GM23338 (cell line): Measurements from ENCODE around the gene KCNN3. TPM values are rescaled to one million over a fixed set of nuclear protein-coding genes. Genes with fewer than 3 reads are reported as not detected.

ENCODE experiments used
- ATAC-seq: fragments of 200-7000 bp; cut with Tn5 transposase; 3 replicates; pipeline ENCODE4 v1.9.1; 2020
- DNase-seq: peaks from one replicate; pipeline ENCODE4 v3.0.0-alpha.2; 2015; ENCODE audit warnings: low spot score
- H2AFZ ChIP-seq: fragments of 200-600 bp; sonication (generic); 2 replicates; pipeline ENCODE4 v1.8.0; 2016; ENCODE audit warnings: antibody characterized with exemption, mild to moderate bottlenecking, moderate library complexity
- H3F3A ChIP-seq: fragments of 200-600 bp; sonication (generic); replicated peaks from 2 replicates; pipeline ENCODE4 v1.8.0; 2017; ENCODE audit warnings: antibody characterized with exemption, mixed run types, low read depth
- H3K27ac ChIP-seq: fragments of 200-600 bp; sonication (generic); 2 replicates; pipeline ENCODE4 v1.6.1; 2016; ENCODE audit warnings: low read depth
- H3K27me3 ChIP-seq: fragments of 200-600 bp; sonication (generic); 2 replicates; pipeline ENCODE4 v1.8.0; 2016; ENCODE audit warnings: mild to moderate bottlenecking, mixed run types, moderate library complexity; ENCODE audit not compliant: insufficient read depth
- H3K36me3 ChIP-seq: fragments of 200-600 bp; sonication (generic); 2 replicates; pipeline ENCODE4 v1.8.0; 2016; ENCODE audit warnings: mild to moderate bottlenecking; ENCODE audit not compliant: insufficient read depth
- H3K4me1 ChIP-seq: fragments of 200-600 bp; sonication (generic); 2 replicates; pipeline ENCODE4 v1.8.0; 2016; ENCODE audit warnings: mild to moderate bottlenecking, moderate library complexity; ENCODE audit not compliant: insufficient read depth
- H3K4me2 ChIP-seq: fragments of 200-600 bp; sonication (generic); 2 replicates; pipeline ENCODE4 v1.7.1; 2017; ENCODE audit warnings: mixed run types
- H3K4me3 ChIP-seq: fragments of 200-600 bp; sonication (generic); 2 replicates; pipeline ENCODE4 v1.6.1; 2016; ENCODE audit warnings: mixed run types
- H3K79me2 ChIP-seq: fragments of 200-600 bp; sonication (generic); replicated peaks from 2 replicates; pipeline ENCODE4 v1.8.0; 2017; ENCODE audit warnings: mild to moderate bottlenecking; ENCODE audit not compliant: insufficient read depth
- H3K9me2 ChIP-seq: fragments of 200-600 bp; sonication (generic); 2 replicates; pipeline ENCODE4 v1.8.0; 2017; ENCODE audit not compliant: insufficient read depth
- H4K20me1 ChIP-seq: fragments of 200-600 bp; sonication (generic); replicated peaks from 2 replicates; pipeline ENCODE4 v1.8.0; 2017; ENCODE audit warnings: mild to moderate bottlenecking; ENCODE audit not compliant: insufficient read depth
- H3K27ac Mint-ChIP-seq: 2 replicates; pipeline ENCODE4 v1.8.0; 2020; ENCODE audit warnings: inconsistent platforms, mild to moderate bottlenecking, moderate library complexity, mixed read lengths
- H3K27me3 Mint-ChIP-seq: 3 replicates; pipeline ENCODE4 v1.8.0; 2022; ENCODE audit warnings: low read depth, mild to moderate bottlenecking, moderate library complexity, mixed read lengths, inconsistent platforms; ENCODE audit not compliant: insufficient read depth, poor library complexity
- H3K36me3 Mint-ChIP-seq: 3 replicates; pipeline ENCODE4 v1.8.0; 2021; ENCODE audit warnings: low read depth, mild to moderate bottlenecking, inconsistent platforms, moderate library complexity, mixed read lengths
- H3K4me1 Mint-ChIP-seq: 3 replicates; pipeline ENCODE4 v1.8.0; 2020; ENCODE audit warnings: mild to moderate bottlenecking, inconsistent platforms, mixed read lengths
- H3K4me3 Mint-ChIP-seq: 3 replicates; pipeline ENCODE4 v1.8.0; 2021; ENCODE audit warnings: moderate library complexity, mild to moderate bottlenecking, inconsistent platforms, mixed read lengths
- H3K9me3 Mint-ChIP-seq: 3 replicates; pipeline ENCODE4 v1.8.0; 2020; ENCODE audit warnings: moderate library complexity, mild to moderate bottlenecking, inconsistent platforms, mixed read lengths
- CREB1 ChIP-seq: fragments of 250-450 bp; sonication (Bioruptor Pico); IDR thresholded peaks from 2 replicates; pipeline ENCODE4 v1.5.0; 2020; ENCODE audit warnings: low read depth, mild to moderate bottlenecking, moderate library complexity
- EZH2 ChIP-seq: fragments of 200-600 bp; sonication (generic); IDR thresholded peaks from one replicate; pipeline ENCODE4 v1.8.0; 2017; ENCODE audit warnings: antibody characterized with exemption, mild to moderate bottlenecking, low read depth; ENCODE audit not compliant: unreplicated experiment
- EZH2phosphoT487 ChIP-seq: fragments of 200-600 bp; sonication (generic); IDR thresholded peaks from one replicate; pipeline ENCODE4 v1.8.1; 2018; ENCODE audit warnings: antibody characterized with exemption; ENCODE audit not compliant: unreplicated experiment
- JUNB ChIP-seq: IDR thresholded peaks from one replicate; pipeline ENCODE4 v1.6.1; 2016; ENCODE audit warnings: antibody characterized with exemption; ENCODE audit not compliant: unreplicated experiment
- NANOG ChIP-seq: IDR thresholded peaks from 2 replicates; pipeline ENCODE4 v1.6.1; 2016; ENCODE audit warnings: antibody characterized with exemption, borderline replicate concordance
- POLR2AphosphoS5 ChIP-seq: IDR thresholded peaks from 2 replicates; pipeline ENCODE4 v1.6.1; 2016; ENCODE audit warnings: antibody characterized with exemption, low read depth
- ZNF114 ChIP-seq: fragments of 250-450 bp; sonication (Bioruptor Pico); IDR thresholded peaks from 2 replicates; pipeline ENCODE4 v1.5.0; 2020; ENCODE audit warnings: mild to moderate bottlenecking, moderate library complexity
- ZNF331 ChIP-seq: fragments of 250-450 bp; sonication (Bioruptor Pico); IDR thresholded peaks from 2 replicates; pipeline ENCODE4 v1.5.0; 2020; ENCODE audit warnings: low read depth, mild to moderate bottlenecking, moderate library complexity
- polyA plus RNA-seq: library from polyadenylated mRNA; unstranded; fragments of >200 nt; fragmentation: Nextera tagmentation; extraction: Ambion mirVana; gene quantifications from 2 replicates; pipeline ENCODE4 v1.2.1, GENCODE V29; 2016
- total RNA-seq: library from RNA; depleted of rRNA; stranded (reverse); fragments of >200 nt; shearing (Covaris generic); gene quantifications from 2 replicates; pipeline ENCODE4 v1.2.3, GENCODE V29; 2014
- TF ChIP-seq, protein P1 (sequence below), 2 experiments: fragments of 200-600 bp in 1 of 2; sonication (generic) in 1 of 2; conservative IDR thresholded peaks; 2 replicates each; pipeline versions ENCODE4 v1.5.1 to v1.6.1; 2016 to 2017; ENCODE audit warnings: antibody characterized with exemption in 2 of 2, low read depth in 2 of 2, mild to moderate bottlenecking in 2 of 2, moderate library complexity in 1 of 2
- TF ChIP-seq, protein P2 (sequence below): fragments of 250-450 bp; sonication (Bioruptor Pico); IDR thresholded peaks from 2 replicates; pipeline ENCODE4 v1.5.0; 2020; ENCODE audit warnings: mild to moderate bottlenecking, moderate library complexity

The KCNN3 gene
- total and polyA plus RNA-seq, 2 experiments from 2014 or later = 1.9 to 3.0 TPM

DNA sequence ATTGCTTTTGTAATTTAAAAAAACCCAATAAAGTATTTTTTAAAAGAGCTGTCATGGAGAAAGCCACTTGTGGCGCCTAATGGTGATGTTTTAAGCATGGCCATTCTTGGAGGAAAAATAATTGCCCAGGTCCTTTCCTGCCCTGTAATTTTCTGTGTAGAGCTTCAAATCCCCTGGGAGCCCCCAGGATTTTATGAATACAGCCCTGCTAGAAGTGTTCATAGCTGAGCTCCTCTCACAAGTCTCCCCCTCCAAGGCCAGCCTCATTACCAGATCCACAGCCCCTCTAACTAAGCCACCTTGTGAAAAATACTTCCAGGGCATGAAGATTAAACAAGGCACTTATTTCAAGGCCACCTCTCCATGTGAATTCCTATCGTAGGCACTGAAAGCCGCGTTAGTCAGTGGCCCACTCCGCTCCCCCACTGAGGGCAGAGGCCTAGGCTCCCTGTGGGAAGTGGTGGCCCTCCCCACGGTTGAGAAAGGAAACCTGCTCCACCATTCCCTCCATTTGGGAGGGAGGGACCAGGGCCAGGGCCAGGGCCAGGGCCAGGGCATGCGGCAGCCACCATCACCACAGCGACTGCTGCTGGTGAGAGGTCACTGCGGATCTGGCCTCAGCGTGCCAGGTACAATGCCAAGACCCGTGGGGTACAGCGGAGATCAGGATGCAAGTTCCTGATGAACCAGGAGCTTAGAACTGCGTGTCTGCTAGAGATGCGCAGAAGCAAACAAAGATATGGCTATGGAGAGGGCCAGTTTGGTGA lies 83.1 kb downstream of the KCNN3 start:
- peaks cover 15% of the 10 kb centered on the region for H3K27me3 Mint-ChIP-seq
- Histone ChIP-seq H3F3A (no peaks in the 10 kb centered on the region), H3K36me3 (no peaks in the 10 kb centered on the region), H3K27ac (no peak overlapping the region), H3K4me2 (no peak overlapping the region), H3K79me2 (no peaks in the 10 kb centered on the region), H3K4me1 (peaks cover 6% of the 10 kb centered on the region; the same call in 1 of the 2 replicates), H3K9me2 (no peaks in the 10 kb centered on the region), H2AFZ (no peak overlapping the region), H3K27me3 (no peaks in the 10 kb centered on the region), H3K4me3 (no peak overlapping the region), H4K20me1 (no peaks in the 10 kb centered on the region)
- H3K27ac Mint-ChIP-seq = no peak overlapping the region
- H3K9me3 Mint-ChIP-seq = no peaks in the 10 kb centered on the region
- H3K4me1 Mint-ChIP-seq = peaks cover 19% of the 10 kb centered on the region
- DNase-seq (no peak), ATAC-seq (no peak)
- no peaks in the 10 kb centered on the region for H3K36me3 Mint-ChIP-seq
- no peak overlapping the region for H3K4me3 Mint-ChIP-seq
- no peak for TF ChIP-seq JUNB
- TF ChIP-seq, protein P1, sequence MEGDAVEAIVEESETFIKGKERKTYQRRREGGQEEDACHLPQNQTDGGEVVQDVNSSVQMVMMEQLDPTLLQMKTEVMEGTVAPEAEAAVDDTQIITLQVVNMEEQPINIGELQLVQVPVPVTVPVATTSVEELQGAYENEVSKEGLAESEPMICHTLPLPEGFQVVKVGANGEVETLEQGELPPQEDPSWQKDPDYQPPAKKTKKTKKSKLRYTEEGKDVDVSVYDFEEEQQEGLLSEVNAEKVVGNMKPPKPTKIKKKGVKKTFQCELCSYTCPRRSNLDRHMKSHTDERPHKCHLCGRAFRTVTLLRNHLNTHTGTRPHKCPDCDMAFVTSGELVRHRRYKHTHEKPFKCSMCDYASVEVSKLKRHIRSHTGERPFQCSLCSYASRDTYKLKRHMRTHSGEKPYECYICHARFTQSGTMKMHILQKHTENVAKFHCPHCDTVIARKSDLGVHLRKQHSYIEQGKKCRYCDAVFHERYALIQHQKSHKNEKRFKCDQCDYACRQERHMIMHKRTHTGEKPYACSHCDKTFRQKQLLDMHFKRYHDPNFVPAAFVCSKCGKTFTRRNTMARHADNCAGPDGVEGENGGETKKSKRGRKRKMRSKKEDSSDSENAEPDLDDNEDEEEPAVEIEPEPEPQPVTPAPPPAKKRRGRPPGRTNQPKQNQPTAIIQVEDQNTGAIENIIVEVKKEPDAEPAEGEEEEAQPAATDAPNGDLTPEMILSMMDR (conservative IDR thresholded peaks at IDR 0.05; ENCODE audit: low read depth in 2 of 2) = no peak
- TF ChIP-seq NANOG = no peak
- TF ChIP-seq POLR2AphosphoS5 = no peak
- TF ChIP-seq, protein P2, sequence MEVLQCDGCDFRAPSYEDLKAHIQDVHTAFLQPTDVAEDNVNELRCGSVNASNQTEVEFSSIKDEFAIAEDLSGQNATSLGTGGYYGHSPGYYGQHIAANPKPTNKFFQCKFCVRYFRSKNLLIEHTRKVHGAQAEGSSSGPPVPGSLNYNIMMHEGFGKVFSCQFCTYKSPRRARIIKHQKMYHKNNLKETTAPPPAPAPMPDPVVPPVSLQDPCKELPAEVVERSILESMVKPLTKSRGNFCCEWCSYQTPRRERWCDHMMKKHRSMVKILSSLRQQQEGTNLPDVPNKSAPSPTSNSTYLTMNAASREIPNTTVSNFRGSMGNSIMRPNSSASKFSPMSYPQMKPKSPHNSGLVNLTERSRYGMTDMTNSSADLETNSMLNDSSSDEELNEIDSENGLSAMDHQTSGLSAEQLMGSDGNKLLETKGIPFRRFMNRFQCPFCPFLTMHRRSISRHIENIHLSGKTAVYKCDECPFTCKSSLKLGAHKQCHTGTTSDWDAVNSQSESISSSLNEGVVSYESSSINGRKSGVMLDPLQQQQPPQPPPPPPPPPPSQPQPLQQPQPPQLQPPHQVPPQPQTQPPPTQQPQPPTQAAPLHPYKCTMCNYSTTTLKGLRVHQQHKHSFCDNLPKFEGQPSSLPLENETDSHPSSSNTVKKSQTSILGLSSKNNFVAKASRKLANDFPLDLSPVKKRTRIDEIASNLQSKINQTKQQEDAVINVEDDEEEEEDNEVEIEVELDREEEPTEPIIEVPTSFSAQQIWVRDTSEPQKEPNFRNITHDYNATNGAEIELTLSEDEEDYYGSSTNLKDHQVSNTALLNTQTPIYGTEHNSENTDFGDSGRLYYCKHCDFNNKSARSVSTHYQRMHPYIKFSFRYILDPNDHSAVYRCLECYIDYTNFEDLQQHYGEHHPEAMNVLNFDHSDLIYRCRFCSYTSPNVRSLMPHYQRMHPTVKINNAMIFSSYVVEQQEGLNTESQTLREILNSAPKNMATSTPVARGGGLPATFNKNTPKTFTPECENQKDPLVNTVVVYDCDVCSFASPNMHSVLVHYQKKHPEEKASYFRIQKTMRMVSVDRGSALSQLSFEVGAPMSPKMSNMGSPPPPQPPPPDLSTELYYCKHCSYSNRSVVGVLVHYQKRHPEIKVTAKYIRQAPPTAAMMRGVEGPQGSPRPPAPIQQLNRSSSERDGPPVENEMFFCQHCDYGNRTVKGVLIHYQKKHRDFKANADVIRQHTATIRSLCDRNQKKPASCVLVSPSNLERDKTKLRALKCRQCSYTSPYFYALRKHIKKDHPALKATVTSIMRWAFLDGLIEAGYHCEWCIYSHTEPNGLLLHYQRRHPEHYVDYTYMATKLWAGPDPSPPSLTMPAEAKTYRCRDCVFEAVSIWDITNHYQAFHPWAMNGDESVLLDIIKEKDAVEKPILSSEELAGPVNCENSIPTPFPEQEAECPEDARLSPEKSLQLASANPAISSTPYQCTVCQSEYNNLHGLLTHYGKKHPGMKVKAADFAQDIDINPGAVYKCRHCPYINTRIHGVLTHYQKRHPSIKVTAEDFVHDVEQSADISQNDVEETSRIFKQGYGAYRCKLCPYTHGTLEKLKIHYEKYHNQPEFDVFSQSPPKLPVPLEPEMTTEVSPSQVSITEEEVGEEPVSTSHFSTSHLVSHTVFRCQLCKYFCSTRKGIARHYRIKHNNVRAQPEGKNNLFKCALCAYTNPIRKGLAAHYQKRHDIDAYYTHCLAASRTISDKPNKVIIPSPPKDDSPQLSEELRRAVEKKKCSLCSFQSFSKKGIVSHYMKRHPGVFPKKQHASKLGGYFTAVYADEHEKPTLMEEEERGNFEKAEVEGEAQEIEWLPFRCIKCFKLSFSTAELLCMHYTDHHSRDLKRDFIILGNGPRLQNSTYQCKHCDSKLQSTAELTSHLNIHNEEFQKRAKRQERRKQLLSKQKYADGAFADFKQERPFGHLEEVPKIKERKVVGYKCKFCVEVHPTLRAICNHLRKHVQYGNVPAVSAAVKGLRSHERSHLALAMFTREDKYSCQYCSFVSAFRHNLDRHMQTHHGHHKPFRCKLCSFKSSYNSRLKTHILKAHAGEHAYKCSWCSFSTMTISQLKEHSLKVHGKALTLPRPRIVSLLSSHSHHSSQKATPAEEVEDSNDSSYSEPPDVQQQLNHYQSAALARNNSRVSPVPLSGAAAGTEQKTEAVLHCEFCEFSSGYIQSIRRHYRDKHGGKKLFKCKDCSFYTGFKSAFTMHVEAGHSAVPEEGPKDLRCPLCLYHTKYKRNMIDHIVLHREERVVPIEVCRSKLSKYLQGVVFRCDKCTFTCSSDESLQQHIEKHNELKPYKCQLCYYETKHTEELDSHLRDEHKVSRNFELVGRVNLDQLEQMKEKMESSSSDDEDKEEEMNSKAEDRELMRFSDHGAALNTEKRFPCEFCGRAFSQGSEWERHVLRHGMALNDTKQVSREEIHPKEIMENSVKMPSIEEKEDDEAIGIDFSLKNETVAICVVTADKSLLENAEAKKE (CRISPR knock-in tag) = no peak
- TF ChIP-seq EZH2 = no peak
- TF ChIP-seq EZH2phosphoT487 = no peak
- TF ChIP-seq ZNF331 (CRISPR knock-in tag) = no peak
- no peak for TF ChIP-seq ZNF114 (CRISPR knock-in tag)
- TF ChIP-seq CREB1 (CRISPR knock-in tag) = no peak
